ENCODE data around the gene CACNA1C.

The CACNA1C gene

DNA sequence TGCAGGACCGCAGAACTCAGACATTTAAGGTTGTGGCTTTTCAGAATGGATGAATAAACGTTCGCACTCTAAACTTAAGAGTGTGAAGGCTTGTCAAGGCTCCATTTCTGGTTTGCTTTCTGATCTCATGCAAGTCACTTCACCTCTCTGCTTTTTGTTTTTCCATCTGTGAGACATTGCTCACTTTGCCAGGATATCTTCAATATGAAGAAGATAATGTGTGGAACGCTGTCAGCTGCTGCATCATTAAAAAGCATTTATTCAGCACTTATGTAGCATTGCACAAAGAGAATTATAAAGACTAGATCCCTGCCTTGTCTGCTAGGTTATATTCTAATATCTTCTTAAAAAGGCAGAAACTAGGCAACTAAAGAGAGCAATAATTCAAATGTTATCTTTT lies 172.2 kb downstream of the CACNA1C start:
- Histone ChIP-seq H3K9ac (ENCODE audit: low read length in 5 of 5) (no peak overlapping the region), H3K36me3 (ENCODE audit: control insufficient read depth in 5 of 5, insufficient read depth in 5 of 5, low read length in 5 of 5) (no peaks in the 10 kb centered on the region), H3K27me3 (ENCODE audit: control insufficient read depth in 5 of 5, insufficient read depth in 4 of 5, low read length in 5 of 5) (peaks cover 0 to 2% (median 0%) of the 10 kb centered on the region in 5 donors), H3K4me3 (ENCODE audit: low read depth in 1 of 5, low read length in 5 of 5) (no peak overlapping the region), H3K9me3 (ENCODE audit: control insufficient read depth in 5 of 5, low read length in 5 of 5) (no peaks in the 10 kb centered on the region), H3K4me1 (ENCODE audit: control insufficient read depth in 5 of 5, insufficient read depth in 5 of 5, low read length in 5 of 5) (peaks cover 0 to 1% (median 0%) of the 10 kb centered on the region in 5 donors), H3K27ac (ENCODE audit: low read depth, low read length) (no peak overlapping the region)

- Histone ChIP-seq H3K36me3 (ENCODE audit: control insufficient read depth in 5 of 5, insufficient read depth in 5 of 5, low read length in 5 of 5) (no peaks in the 10 kb centered on the region), H3K9ac (ENCODE audit: low read length in 5 of 5) (no peak overlapping the region), H3K9me3 (ENCODE audit: control insufficient read depth in 5 of 5, low read length in 5 of 5) (no peaks in the 10 kb centered on the region), H3K4me1 (ENCODE audit: control insufficient read depth in 5 of 5, insufficient read depth in 5 of 5, low read length in 5 of 5) (peaks cover 0 to 5% (median 0%) of the 10 kb centered on the region in 5 donors), H3K27me3 (ENCODE audit: control insufficient read depth in 5 of 5, insufficient read depth in 4 of 5, low read length in 5 of 5) (peaks cover 0 to 2% (median 0%) of the 10 kb centered on the region in 5 donors), H3K27ac (ENCODE audit: low read depth, low read length) (no peak overlapping the region), H3K4me3 (ENCODE audit: low read depth in 1 of 5, low read length in 5 of 5) (no peak overlapping the region)
Measured at GRCh38 chr12:2225696-2226095, 172.9 kb downstream of the CACNA1C start.

DNA sequence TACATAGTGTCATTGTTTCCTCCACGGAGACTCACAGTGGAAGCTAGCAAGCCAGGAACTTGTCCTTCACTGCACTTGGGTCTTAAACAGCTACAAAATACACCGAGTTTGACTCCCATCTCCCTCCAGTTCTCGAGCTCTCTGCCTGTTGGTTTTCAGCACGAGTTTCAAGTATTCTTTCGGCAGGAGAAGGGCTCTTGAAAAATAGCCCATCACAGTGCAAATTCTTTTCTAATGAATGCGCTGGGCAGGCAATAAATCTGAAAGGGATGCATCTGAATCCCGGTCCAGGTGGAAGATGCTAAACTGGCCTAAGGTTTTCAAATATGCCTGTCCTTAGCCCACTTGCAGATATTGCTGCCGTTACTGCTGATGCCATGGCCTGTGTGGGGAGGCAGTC lies 173.9 kb downstream of the CACNA1C start:
- Histone ChIP-seq H3K27ac (ENCODE audit: low read depth, low read length) (no peak overlapping the region), H3K9me3 (ENCODE audit: control insufficient read depth in 5 of 5, low read length in 5 of 5) (no peaks in the 10 kb centered on the region), H3K27me3 (ENCODE audit: control insufficient read depth in 5 of 5, insufficient read depth in 4 of 5, low read length in 5 of 5) (peaks cover 0 to 2% (median 0%) of the 10 kb centered on the region in 5 donors), H3K4me1 (ENCODE audit: control insufficient read depth in 5 of 5, insufficient read depth in 5 of 5, low read length in 5 of 5) (peaks cover 0 to 5% (median 0%) of the 10 kb centered on the region in 5 donors), H3K36me3 (ENCODE audit: control insufficient read depth in 5 of 5, insufficient read depth in 5 of 5, low read length in 5 of 5) (no peaks in the 10 kb centered on the region), H3K4me3 (ENCODE audit: low read depth in 1 of 5, low read length in 5 of 5) (no peak overlapping the region), H3K9ac (ENCODE audit: low read length in 5 of 5) (no peak overlapping the region)

DNA sequence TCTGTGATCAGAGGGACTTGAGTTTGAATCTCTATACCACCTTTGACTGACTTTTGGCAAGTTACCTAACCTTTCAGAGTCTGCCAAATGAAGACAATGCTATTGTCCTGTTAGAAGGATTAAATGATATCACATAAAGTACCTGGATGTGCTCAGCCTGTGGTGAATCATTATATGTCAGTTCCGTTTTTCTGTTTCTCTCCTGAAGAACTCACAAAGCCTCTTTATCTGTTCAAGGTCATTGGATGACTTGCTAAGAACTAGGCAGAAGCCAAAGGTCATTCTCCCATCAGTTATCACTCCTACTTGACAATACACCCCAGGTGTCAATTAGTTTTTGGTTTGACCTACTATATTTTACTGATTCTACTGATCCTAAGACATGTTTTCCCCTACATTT lies 174.6 kb downstream of the CACNA1C start:
- Histone ChIP-seq H3K4me1 (ENCODE audit: control insufficient read depth in 5 of 5, insufficient read depth in 5 of 5, low read length in 5 of 5) (peaks cover 0 to 5% (median 0%) of the 10 kb centered on the region in 5 donors), H3K27ac (ENCODE audit: low read depth, low read length) (no peak overlapping the region), H3K4me3 (ENCODE audit: low read depth in 1 of 5, low read length in 5 of 5) (no peak overlapping the region), H3K9ac (ENCODE audit: low read length in 5 of 5) (no peak overlapping the region), H3K27me3 (ENCODE audit: control insufficient read depth in 5 of 5, insufficient read depth in 4 of 5, low read length in 5 of 5) (peaks cover 0 to 2% (median 0%) of the 10 kb centered on the region in 5 donors), H3K9me3 (ENCODE audit: control insufficient read depth in 5 of 5, low read length in 5 of 5) (no peaks in the 10 kb centered on the region), H3K36me3 (ENCODE audit: control insufficient read depth in 5 of 5, insufficient read depth in 5 of 5, low read length in 5 of 5) (no peaks in the 10 kb centered on the region)

DNA sequence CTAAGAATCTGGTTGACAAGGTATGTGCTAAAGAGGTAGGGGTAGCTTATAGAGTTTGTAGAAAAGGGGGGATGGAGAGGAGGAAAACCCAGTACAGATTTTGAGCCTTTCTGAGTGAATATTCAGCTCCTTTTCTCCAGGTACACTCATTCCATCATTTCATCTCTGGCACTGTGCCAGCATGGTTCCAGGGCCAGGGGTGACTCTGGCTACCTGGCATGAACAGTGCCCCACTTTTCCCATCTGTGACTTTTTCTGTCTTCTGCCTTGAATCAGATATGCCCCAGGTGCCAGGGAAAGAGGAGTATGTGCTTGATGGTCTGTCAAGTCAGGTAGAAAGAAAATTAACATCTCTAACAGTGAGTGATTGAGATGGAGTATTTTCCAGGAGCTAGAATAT lies 175.7 kb downstream of the CACNA1C start:
- no peak overlapping the region for H3K27ac ChIP-seq (ENCODE audit: low read depth, low read length)
- no peaks in the 10 kb centered on the region for H3K9me3 ChIP-seq (ENCODE audit: control insufficient read depth in 5 of 5, low read length in 5 of 5)
- H3K36me3 ChIP-seq (ENCODE audit: control insufficient read depth in 5 of 5, insufficient read depth in 5 of 5, low read length in 5 of 5): no peaks in the 10 kb centered on the region
- H3K4me1 ChIP-seq (ENCODE audit: control insufficient read depth in 5 of 5, insufficient read depth in 5 of 5, low read length in 5 of 5): peaks cover 0 to 5% (median 0%) of the 10 kb centered on the region in 5 donors
- H3K9ac ChIP-seq (ENCODE audit: low read length in 5 of 5): no peak overlapping the region
- H3K4me3 ChIP-seq (ENCODE audit: low read depth in 1 of 5, low read length in 5 of 5): no peak overlapping the region
- peaks cover 0 to 2% (median 0%) of the 10 kb centered on the region in 5 donors for H3K27me3 ChIP-seq (ENCODE audit: control insufficient read depth in 5 of 5, insufficient read depth in 4 of 5, low read length in 5 of 5)

DNA sequence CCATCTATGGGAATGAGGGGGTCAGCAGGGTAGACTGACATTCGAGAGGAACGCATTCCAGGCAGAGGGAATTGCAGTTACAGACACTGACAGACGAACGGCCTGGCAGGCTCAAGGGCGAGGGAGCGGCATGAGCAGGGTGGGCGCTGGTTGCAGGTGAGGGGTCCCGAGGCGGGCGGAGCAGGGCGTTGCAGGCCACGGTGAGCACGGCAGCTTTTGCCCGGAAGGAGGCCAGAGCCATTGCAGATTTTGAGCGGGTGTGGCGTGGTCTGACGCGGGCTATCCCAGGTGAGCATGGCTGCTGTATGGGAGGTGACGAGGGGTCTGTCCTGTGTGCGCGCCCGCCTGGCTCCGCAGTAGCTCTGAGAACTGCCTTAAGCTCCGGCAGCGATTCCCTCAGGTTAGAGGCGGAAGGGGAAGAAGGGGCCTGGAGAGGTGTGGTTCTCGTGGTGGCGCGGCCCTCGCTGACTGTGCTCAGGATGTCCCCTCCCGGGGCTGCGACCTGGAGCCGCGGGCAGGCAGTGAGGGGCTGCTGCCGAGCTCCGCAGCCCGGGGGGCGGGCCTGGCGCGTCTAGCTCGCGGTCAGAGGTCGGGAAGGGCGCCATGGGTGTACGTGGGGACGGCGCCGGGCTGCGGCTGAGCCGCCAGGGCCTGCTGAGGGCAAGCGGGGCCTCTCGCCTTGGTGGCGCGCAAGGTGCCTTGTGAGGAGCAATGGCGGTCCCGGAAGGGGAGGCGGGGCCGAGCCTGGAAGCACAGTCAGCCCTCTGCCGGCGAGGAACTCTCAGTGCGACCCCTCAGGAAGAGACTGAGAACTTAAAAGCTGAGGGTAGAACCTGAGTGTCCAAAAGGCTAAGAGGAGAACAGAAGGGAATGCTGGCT lies 177.1 kb downstream of the CACNA1C start:
- H3K27ac ChIP-seq (ENCODE audit: low read depth, low read length): no peak overlapping the region
- H3K4me1 ChIP-seq (ENCODE audit: control insufficient read depth in 5 of 5, insufficient read depth in 5 of 5, low read length in 5 of 5): peaks cover 0 to 5% (median 0%) of the 10 kb centered on the region in 5 donors
- H3K4me3 ChIP-seq (ENCODE audit: low read depth in 1 of 5, low read length in 5 of 5): peak overlapping the region in 3 of 5 donors; percentile 3 to 18 (median 5)
- H3K9ac ChIP-seq (ENCODE audit: low read length in 5 of 5): peak overlapping the region in 1 of 5 donors; percentile 6
- peaks cover 0 to 5% (median 0%) of the 10 kb centered on the region in 5 donors for H3K27me3 ChIP-seq (ENCODE audit: control insufficient read depth in 5 of 5, insufficient read depth in 4 of 5, low read length in 5 of 5)
- no peaks in the 10 kb centered on the region for H3K36me3 ChIP-seq (ENCODE audit: control insufficient read depth in 5 of 5, insufficient read depth in 5 of 5, low read length in 5 of 5)
- no peaks in the 10 kb centered on the region for H3K9me3 ChIP-seq (ENCODE audit: control insufficient read depth in 5 of 5, low read length in 5 of 5)

- Histone ChIP-seq H3K9ac (ENCODE audit: low read length in 5 of 5) (no peak overlapping the region), H3K36me3 (ENCODE audit: control insufficient read depth in 5 of 5, insufficient read depth in 5 of 5, low read length in 5 of 5) (no peaks in the 10 kb centered on the region), H3K27ac (ENCODE audit: low read depth, low read length) (no peak overlapping the region), H3K4me1 (ENCODE audit: control insufficient read depth in 5 of 5, insufficient read depth in 5 of 5, low read length in 5 of 5) (peaks cover 0 to 5% (median 0%) of the 10 kb centered on the region in 5 donors), H3K4me3 (ENCODE audit: low read depth in 1 of 5, low read length in 5 of 5) (no peak overlapping the region), H3K27me3 (ENCODE audit: control insufficient read depth in 5 of 5, insufficient read depth in 4 of 5, low read length in 5 of 5) (peaks cover 0 to 5% (median 0%) of the 10 kb centered on the region in 5 donors), H3K9me3 (ENCODE audit: control insufficient read depth in 5 of 5, low read length in 5 of 5) (no peaks in the 10 kb centered on the region)
Measured at GRCh38 chr12:2231011-2231595, 178.3 kb downstream of the CACNA1C start.

DNA sequence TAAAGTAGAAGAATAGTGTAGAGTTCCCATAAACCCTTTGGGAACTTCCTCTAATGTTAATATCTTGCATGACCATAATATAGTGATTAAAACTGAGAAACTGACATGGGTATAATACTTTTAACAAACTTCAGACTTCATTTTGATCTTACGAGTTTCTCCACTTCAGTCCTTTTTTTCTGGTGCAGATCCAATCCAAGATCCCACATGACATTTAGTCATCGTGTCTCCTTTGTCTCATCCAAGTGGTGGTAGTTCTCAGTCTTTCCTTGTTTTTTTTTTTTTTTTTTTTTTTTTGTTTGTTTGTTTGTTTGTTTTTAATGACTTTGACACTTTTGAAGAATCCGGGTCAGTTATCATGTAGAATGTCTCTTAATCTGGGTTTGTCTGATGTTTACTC lies 179.2 kb downstream of the CACNA1C start:
- H3K4me3 ChIP-seq (ENCODE audit: low read depth in 1 of 5, low read length in 5 of 5): no peak overlapping the region
- no peaks in the 10 kb centered on the region for H3K36me3 ChIP-seq (ENCODE audit: control insufficient read depth in 5 of 5, insufficient read depth in 5 of 5, low read length in 5 of 5)
- no peak overlapping the region for H3K9ac ChIP-seq (ENCODE audit: low read length in 5 of 5)
- H3K4me1 ChIP-seq (ENCODE audit: control insufficient read depth in 5 of 5, insufficient read depth in 5 of 5, low read length in 5 of 5): peaks cover 0 to 5% (median 0%) of the 10 kb centered on the region in 5 donors
- H3K27ac ChIP-seq (ENCODE audit: low read depth, low read length): no peak overlapping the region
- peaks cover 0 to 5% (median 0%) of the 10 kb centered on the region in 5 donors for H3K27me3 ChIP-seq (ENCODE audit: control insufficient read depth in 5 of 5, insufficient read depth in 4 of 5, low read length in 5 of 5)
- H3K9me3 ChIP-seq (ENCODE audit: control insufficient read depth in 5 of 5, low read length in 5 of 5): no peaks in the 10 kb centered on the region

DNA sequence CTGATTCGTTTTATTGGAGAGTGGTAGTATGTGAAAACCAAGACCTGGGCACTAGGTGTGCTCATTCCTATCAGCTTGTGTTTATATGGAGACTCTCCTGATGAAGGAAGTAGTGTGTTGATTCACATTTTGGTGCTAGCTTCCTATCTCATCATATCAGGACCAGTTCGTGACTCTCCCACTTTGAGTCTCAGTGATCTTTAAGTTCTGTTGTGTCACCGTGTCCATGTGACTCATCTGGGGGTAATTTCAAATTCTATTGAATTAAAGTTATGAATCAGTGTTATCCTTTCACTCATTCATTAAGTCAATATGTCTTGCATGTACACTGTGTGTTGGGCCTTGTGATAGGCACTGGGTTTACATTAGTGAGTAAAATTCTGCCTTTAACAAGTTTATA lies 180.2 kb downstream of the CACNA1C start:
- peaks cover 0 to 5% (median 0%) of the 10 kb centered on the region in 5 donors for H3K4me1 ChIP-seq (ENCODE audit: control insufficient read depth in 5 of 5, insufficient read depth in 5 of 5, low read length in 5 of 5)
- no peak overlapping the region for H3K9ac ChIP-seq (ENCODE audit: low read length in 5 of 5)
- H3K9me3 ChIP-seq (ENCODE audit: control insufficient read depth in 5 of 5, low read length in 5 of 5): no peaks in the 10 kb centered on the region
- no peak overlapping the region for H3K4me3 ChIP-seq (ENCODE audit: low read depth in 1 of 5, low read length in 5 of 5)
- H3K27me3 ChIP-seq (ENCODE audit: control insufficient read depth in 5 of 5, insufficient read depth in 4 of 5, low read length in 5 of 5): peaks cover 0 to 5% (median 0%) of the 10 kb centered on the region in 5 donors
- H3K27ac ChIP-seq (ENCODE audit: low read depth, low read length): no peak overlapping the region
- H3K36me3 ChIP-seq (ENCODE audit: control insufficient read depth in 5 of 5, insufficient read depth in 5 of 5, low read length in 5 of 5): no peaks in the 10 kb centered on the region

DNA sequence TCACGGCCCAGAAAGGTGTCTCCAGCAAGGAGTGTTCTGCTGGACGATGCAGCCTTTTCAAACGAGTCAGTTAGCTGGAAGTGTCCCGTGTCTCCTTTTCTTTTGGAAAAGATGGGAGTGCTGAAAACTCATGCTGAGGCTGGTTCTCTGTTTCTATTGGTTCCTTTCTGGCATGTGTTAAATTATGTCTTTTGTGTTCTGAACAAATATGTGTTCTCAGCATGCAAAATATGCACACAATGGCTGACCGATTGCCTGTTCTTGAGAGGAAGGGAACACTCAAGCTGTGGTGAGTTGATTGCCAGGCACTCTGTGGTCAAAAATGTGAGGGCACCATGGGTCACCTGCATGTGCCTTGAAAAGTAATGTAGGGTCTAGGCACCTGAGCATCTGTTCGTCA lies 181.3 kb downstream of the CACNA1C start:
- Histone ChIP-seq H3K4me1 (ENCODE audit: control insufficient read depth in 5 of 5, insufficient read depth in 5 of 5, low read length in 5 of 5) (peaks cover 0 to 5% (median 0%) of the 10 kb centered on the region in 5 donors), H3K9me3 (ENCODE audit: control insufficient read depth in 5 of 5, low read length in 5 of 5) (no peaks in the 10 kb centered on the region), H3K4me3 (ENCODE audit: low read depth in 1 of 5, low read length in 5 of 5) (no peak overlapping the region), H3K27ac (ENCODE audit: low read depth, low read length) (no peak overlapping the region), H3K27me3 (ENCODE audit: control insufficient read depth in 5 of 5, insufficient read depth in 4 of 5, low read length in 5 of 5) (peaks cover 0 to 5% (median 0%) of the 10 kb centered on the region in 5 donors), H3K9ac (ENCODE audit: low read length in 5 of 5) (no peak overlapping the region), H3K36me3 (ENCODE audit: control insufficient read depth in 5 of 5, insufficient read depth in 5 of 5, low read length in 5 of 5) (no peaks in the 10 kb centered on the region)
